Kidney capillary endothelial cell (primary cell): ENCODE data around the gene SLC38A10.

Source experiments
- DNase-seq: peaks from one replicate; pipeline ENCODE4 v3.0.0-alpha.2; 2018; ENCODE audit warnings: low spot score

The SLC38A10 gene

GRCh38 chr17:81277946-81278693 is 17.0 kb downstream of the SLC38A10 start:
- DNase-seq: no peak

- DNase-seq: no peak
Observed at GRCh38 chr17:81277421-81277820, 17.7 kb downstream of the SLC38A10 start.

- DNase-seq: no peak
Observed at GRCh38 chr17:81276781-81277180, 18.3 kb downstream of the SLC38A10 start.

GRCh38 chr17:81274471-81274855 is 20.6 kb downstream of the SLC38A10 start:
- DNase-seq: no peak

GRCh38 chr17:81273698-81274470 is 21.2 kb downstream of the SLC38A10 start:
- no peak for DNase-seq

GRCh38 chr17:81272616-81273015 is 22.5 kb downstream of the SLC38A10 start:
- no peak for DNase-seq

GRCh38 chr17:81271226-81271625 is 23.9 kb downstream of the SLC38A10 start:
- no peak for DNase-seq

GRCh38 chr17:81270279-81270678 is 24.8 kb downstream of the SLC38A10 start:
- DNase-seq: no peak

DNA sequence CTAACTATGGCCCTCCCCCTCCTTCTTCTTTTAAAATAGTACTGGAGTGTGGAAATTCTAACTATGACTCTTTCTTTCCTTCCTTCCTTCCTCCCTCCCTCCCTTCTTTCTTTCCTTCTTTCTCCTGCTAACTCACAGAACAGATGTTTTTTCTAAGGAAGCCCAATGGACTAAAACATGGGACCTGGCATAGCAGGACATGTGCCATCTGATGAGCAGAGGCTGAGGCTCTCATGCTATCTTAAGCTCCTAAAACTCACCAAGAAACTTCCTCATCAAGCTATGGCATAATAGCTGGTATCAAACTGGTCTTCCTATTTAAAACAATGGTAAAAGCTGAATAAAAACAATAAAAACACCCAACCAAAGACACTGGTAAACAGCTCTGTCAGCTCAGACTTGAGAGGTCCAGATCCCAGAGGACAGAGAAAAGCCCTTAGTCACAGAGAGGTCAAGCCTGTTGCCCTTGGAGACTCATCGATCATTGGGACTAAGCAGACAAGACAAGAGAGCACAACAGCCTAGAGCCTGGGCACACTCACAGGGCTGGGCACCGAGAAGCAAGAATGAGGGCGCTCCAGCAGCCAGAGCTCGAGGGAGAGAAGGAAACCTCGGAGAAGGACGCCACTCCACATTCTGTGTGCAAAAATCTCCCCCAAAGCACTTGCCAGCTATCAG is 27.6 kb downstream of the SLC38A10 start:
- no peak for DNase-seq

- no peak for DNase-seq
Observed at GRCh38 chr17:81265576-81265975, 29.5 kb downstream of the SLC38A10 start.

GRCh38 chr17:81264640-81265039 is 30.5 kb downstream of the SLC38A10 start:
- DNase-seq: no peak

- no peak for DNase-seq
Observed at GRCh38 chr17:81263371-81264181, 31.5 kb downstream of the SLC38A10 start.

DNA sequence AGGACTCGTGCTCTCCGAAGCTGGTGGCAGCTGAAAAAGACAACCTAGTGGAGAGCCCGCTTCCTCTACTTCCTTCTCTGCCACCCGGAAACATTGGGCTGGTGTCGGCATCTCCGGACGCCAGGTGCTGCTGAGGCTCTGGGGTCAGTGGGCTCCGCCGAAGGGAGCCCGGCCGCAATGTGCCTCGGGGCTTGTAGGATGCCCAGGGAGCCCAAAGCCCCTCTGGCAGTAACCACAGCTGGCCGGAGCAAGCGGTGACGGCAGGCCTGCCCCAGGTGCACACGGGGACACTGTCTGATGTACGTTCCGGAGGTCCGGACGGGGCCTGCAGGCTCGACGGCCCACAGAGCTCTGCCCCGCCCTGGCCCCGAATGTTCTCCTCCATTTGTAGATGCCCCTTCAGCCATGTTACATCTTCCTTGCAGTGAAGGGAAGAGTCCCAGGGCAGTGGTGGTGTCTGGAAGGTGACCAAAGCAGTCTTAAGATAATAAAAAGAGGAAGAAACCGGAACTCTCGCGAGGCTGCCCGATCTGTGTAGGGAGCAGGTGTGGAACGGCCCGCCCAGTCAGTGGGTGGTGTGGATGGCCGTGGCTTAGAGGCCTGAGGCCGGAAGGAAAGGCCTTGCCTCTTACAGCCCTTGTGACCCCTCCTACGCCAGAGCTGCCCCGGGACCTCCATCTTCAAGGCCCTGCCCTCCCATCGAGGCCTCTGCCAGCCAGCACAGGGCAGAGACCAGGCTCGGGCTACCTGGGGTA is 33.3 kb downstream of the SLC38A10 start:
- no peak for DNase-seq

GRCh38 chr17:81261096-81261495 is 34.0 kb downstream of the SLC38A10 start:
- DNase-seq: no peak

GRCh38 chr17:81260641-81261040 is 34.5 kb downstream of the SLC38A10 start:
- DNase-seq: no peak

DNA sequence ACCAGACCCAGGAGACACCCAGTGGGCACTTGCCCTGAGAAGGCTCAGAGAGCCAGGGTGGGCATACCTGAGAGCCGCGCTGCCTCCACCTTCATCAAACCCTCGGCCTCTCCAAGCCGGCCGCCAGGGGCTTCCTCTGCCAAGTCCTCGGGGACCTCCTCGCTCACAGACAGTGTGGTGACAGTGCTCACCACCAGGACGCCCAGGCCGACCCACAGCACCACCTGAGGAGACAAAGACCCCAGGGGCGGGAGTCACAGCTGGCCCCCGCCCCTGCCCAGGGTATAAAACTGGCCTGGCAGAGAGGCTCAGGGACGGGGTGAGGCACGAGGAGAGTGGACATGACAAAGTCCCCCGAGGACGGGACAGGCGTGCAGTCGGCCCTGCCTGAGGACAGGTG is 34.9 kb downstream of the SLC38A10 start:
- no peak for DNase-seq

GRCh38 chr17:81259058-81259605 is 36.0 kb downstream of the SLC38A10 start:
- no peak for DNase-seq

DNA sequence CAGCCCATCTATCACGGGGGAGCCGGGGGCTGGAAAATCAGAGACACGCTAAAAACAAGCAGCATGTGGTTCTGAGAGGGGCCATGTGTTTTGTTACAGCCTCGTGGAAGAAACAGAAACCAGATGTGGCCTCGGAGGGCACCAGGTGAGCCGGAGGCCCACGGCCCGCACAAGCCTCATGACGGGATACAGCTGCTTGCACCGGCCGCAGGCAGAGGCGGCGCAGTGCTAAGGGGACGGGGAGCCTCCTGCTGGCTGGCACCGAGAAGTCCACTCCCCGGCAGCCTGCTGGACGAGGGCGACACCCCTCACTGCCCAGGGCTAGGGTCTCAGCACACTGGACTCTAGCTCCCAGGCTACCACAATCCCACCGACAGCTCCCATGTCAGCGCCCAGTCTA is 36.8 kb downstream of the SLC38A10 start:
- DNase-seq: no peak

DNA sequence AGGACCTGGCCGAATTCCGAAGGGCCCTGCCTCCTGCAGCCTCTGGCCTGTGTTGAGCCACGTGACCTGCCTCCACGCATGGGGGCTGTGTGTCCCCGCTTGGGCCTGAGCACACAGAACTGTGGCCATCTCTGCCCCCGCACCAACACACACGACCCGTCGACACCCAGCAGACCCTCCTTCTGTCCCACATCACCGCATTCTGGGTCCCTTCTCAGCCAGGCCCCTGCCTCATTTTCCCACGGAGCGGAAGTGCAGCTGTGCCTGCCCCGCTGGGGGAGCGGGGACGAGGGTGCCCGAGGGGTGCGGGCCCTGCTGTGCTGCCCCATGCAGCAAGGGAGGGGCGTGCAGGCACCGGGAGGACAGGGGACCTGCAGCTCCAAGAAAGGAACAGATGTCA is 37.6 kb downstream of the SLC38A10 start:
- DNase-seq: no peak

DNA sequence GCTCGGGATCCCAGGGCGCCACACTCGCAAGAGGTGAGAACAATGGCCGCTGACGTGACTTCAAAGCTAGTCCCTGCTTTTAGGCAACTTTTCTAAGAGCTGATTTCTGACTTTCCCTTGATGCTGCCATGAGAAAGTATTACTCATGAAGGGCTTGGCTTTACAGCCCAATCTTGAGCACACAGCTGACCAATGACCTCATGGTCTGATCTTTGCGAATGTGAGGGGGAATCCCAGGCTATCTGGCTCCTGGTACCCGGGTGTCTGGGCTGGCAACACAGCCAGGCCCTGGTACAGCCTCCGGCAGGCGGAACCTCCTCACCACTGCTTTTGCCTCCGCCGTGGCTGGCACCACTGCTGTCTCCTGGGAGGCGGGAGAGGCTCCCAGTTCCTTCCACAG is 38.5 kb downstream of the SLC38A10 start:
- DNase-seq: no peak
